ENCODE measurements around the gene GDPGP1. TPM values are rescaled to one million over a fixed set of nuclear protein-coding genes. Genes with fewer than 3 reads are reported as not detected.

GDPGP1 gene, protein sequence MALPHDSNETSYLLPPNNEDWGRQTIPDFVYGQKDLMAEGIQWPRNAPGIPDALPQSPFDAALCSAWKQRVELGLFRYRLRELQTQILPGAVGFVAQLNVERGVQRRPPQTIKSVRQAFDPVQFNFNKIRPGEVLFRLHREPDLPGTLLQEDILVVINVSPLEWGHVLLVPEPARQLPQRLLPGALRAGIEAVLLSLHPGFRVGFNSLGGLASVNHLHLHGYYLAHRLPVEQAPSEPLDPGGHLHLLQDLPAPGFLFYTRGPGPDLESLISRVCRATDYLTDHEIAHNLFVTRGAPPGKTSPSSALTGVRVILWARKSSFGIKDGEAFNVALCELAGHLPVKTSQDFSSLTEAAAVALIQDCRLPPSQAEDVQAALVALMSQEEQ
- total RNA-seq (2022): 5.1 and 5.7 TPM in 2 replicates
- Bru-seq, nascent RNA: percentile 42 among the genes with signal in this experiment
- percentile 53 among the genes with signal in this experiment for BruChase-seq, experiment 1, labeled RNA remaining after a 2-hour chase
- percentile 50 among the genes with signal in this experiment for BruChase-seq, experiment 2, labeled RNA remaining after a 6-hour chase
- long read RNA-seq, partial matches to known transcripts: 0 of 1 reads
- long read RNA-seq, other reads (novel, unspliced or antisense): 1 of 1 reads

DNA sequence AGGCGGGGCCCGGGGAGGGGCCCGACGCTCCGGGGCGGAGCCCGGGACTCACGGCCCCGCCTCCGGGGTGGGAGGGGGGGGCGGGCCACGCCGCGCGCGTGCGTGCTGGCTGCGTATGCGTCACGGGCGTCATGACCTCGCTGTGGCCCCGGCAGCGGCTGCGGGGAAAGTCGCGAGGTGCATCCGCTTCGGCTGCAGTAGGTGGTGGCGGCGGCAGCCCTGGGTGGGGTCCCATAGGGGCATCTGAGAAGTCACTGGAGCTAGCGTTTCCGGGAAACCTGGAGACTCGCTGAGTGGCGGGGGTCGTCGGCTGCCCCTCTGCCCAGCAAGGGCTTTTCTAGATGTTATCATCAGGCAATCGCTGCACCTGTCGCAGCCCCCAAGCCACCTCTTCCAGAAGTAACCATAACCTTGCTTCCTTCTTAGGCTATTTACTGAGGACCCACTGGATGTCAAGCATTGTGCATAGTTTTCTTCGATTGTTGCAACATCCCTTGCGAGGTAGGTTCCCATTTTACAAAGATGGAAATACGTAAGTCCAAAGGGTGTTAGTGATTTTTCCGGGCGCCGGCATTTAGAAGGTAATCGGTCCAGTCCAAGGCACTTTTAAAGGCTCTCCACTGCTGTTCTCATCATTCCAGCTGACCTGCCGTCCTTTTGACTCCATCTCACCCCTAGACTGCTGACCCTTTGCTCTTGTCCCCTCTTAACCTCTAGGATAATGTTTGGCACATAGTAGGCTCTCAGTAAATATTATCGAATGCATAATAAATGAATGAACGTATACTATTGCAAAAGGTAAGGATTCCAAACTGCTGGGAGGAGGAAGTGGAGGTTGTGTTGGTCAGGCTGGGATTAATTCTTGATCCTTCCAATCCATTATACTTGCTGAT, at the start of gene GDPGP1:
TSS of gene GDPGP1 (plus strand) at position 114 of the 893 bp plus-strand sequence. CDS start 6,700 bp downstream, outside the sequence.
- Mint-ChIP-seq H3K4me1 (ENCODE audit: low read depth, unreplicated experiment) (peaks cover 16% of the 10 kb centered on the region), H3K27ac (ENCODE audit: unreplicated experiment) (peak within 1 kb of the TSS; percentile 88), H3K9me3 (ENCODE audit: unreplicated experiment) (no peaks in the 10 kb centered on the region), H3K36me3 (ENCODE audit: insufficient read depth, unreplicated experiment) (no peaks in the 10 kb centered on the region), H3K4me3 (ENCODE audit: unreplicated experiment) (peak within 1 kb of the TSS; percentile 80), H3K27me3 (ENCODE audit: insufficient read depth, unreplicated experiment) (no peaks in the 10 kb centered on the region)
- H3K4me3 ChIP-seq (ENCODE audit: low read depth, low read length): peak within 1 kb of the TSS; percentile 63
- H3K4me1 ChIP-seq: no peaks in the 10 kb centered on the region; the same call in 1 of the 2 replicates
- ChIA-PET CTCF (interaction anchor here (0.5 to 3.1 kb wide), 18 partner anchors 10 to 637 kb away, joined by 3 to 37 read pairs (median 4); partner anchors contain the start of gene TTLL13), POLR2A (interaction anchor here (0.5 to 1.9 kb wide), 20 partner anchors 10 to 494 kb away, joined by 3 to 23 read pairs (median 4); partner anchors contain the start of genes IQGAP1, NGRN, SEMA4B and TTLL13)
- no peaks in the 10 kb centered on the region; the same call in 1 of the 2 replicates for H3K36me3 ChIP-seq (ENCODE audit: control insufficient read depth, insufficient read depth, low read length)
- no peaks in the 10 kb centered on the region for H3K9me3 ChIP-seq
- TF ChIP-seq CTCF (IDR thresholded peaks at IDR 0.05; ENCODE audit: insufficient read depth in 1 of 2, low read depth in 1 of 2, low read length in 1 of 2, severe bottlenecking in 1 of 2, unreplicated experiment in 1 of 2): no peak
- no peaks in the 10 kb centered on the region for H3K27me3 ChIP-seq (replicated peaks; ENCODE audit: control insufficient read depth, insufficient read depth, low read length)
- intact Hi-C loops (cut with micrococcal nuclease; ENCODE audit: unreplicated experiment): loop anchor here (1.0 to 5.0 kb wide), 2 partner anchors 31 to 48 kb away; partner anchors contain the start of gene NGRN
- no peak for DNase-seq
- BruUV-seq (replicated peaks): TSS peak; percentile 76

DNA sequence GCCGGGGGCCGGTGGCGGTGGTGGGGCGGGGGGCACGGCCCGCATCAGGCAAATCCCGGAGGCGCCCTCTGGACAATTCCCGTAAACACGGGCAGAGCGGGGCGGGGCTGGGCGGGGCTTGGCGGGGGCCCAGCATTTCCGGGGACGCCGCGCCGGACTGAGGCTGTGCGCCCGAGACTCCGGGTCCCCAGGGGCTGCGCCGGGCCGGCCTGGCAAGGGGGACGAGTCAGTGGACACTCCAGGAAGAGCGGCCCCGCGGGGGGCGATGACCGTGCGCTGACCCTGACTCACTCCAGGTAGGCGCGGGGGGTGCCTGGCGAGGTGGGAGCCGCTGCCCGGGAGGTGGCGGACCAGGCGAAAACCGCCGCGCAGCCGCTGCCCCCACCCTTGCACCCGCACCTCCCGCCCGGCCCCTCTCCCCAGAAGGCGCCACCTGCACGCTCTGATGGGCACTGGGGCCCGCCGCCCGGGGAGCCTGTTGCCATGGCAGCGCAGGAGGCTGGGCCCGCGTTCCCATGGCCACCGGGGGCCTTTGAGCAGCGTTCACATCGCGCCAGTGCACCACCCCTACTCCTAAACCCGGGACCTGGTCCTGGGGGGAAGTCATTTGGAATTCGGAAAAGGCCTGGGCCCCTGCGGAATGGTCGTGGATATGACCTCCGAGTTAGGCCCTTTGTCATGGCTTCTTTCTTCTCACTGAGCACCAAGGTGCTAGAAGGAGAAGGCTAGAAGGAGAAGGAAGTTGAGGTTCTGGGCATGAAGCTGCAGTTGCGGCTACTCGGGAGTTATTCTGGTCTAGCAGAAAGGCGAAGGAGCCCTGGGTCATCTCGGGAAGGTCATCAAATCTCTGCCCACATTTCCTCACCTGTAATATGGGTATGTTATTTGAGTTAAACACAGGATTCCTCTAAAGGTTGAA, 49.0 kb upstream of the GDPGP1 start:
- TSS peak; percentile 42 for BruUV-seq (replicated peaks)

More for the DNA sequence above, 49.0 kb upstream of the GDPGP1 start:
- peaks cover 11% of the 10 kb centered on the region for H3K4me1 ChIP-seq
- Mint-ChIP-seq H3K36me3 (ENCODE audit: insufficient read depth, unreplicated experiment) (peaks cover 6% of the 10 kb centered on the region), H3K4me3 (ENCODE audit: unreplicated experiment) (peak overlapping the region; percentile 82), H3K9me3 (ENCODE audit: unreplicated experiment) (no peaks in the 10 kb centered on the region), H3K27ac (ENCODE audit: unreplicated experiment) (peak overlapping the region; percentile 69), H3K4me1 (ENCODE audit: low read depth, unreplicated experiment) (no peaks in the 10 kb centered on the region), H3K27me3 (ENCODE audit: insufficient read depth, unreplicated experiment) (no peaks in the 10 kb centered on the region)
- DNase-seq: peak; percentile 65 to 67
- no peak for TF ChIP-seq CTCF (IDR thresholded peaks at IDR 0.05; ENCODE audit: insufficient read depth in 1 of 2, low read depth in 1 of 2, low read length in 1 of 2, severe bottlenecking in 1 of 2, unreplicated experiment in 1 of 2)
- no peaks in the 10 kb centered on the region for H3K27me3 ChIP-seq (replicated peaks; ENCODE audit: control insufficient read depth, insufficient read depth, low read length)
- POLR2A ChIA-PET: no interaction called here
- no peaks in the 10 kb centered on the region for H3K36me3 ChIP-seq (ENCODE audit: control insufficient read depth, insufficient read depth, low read length)
- intact Hi-C loops (cut with micrococcal nuclease; ENCODE audit: unreplicated experiment): no loop called here
- no peaks in the 10 kb centered on the region for H3K9me3 ChIP-seq
- CTCF ChIA-PET: no interaction called here
- H3K4me3 ChIP-seq (ENCODE audit: low read depth, low read length): peak overlapping the region; percentile 74
